DND-41 (cell line): ENCODE measurements around the gene ITIH3.

Experiments
- EZH2 ChIP-seq: IDR thresholded peaks from 3 replicates; pipeline ENCODE4 v1.6.1; 2012; ENCODE audit warnings: borderline replicate concordance, low read depth, mild to moderate bottlenecking, moderate library complexity, low read length, inconsistent platforms; ENCODE audit not compliant: severe bottlenecking
- TF ChIP-seq, protein P1 (sequence below): IDR thresholded peaks from 2 replicates; pipeline ENCODE4 v1.5.1; 2012; ENCODE audit warnings: borderline replicate concordance, low read length, moderate library complexity, mild to moderate bottlenecking; ENCODE audit not compliant: poor library complexity, severe bottlenecking; ENCODE audit errors: extremely low read depth

DNA sequence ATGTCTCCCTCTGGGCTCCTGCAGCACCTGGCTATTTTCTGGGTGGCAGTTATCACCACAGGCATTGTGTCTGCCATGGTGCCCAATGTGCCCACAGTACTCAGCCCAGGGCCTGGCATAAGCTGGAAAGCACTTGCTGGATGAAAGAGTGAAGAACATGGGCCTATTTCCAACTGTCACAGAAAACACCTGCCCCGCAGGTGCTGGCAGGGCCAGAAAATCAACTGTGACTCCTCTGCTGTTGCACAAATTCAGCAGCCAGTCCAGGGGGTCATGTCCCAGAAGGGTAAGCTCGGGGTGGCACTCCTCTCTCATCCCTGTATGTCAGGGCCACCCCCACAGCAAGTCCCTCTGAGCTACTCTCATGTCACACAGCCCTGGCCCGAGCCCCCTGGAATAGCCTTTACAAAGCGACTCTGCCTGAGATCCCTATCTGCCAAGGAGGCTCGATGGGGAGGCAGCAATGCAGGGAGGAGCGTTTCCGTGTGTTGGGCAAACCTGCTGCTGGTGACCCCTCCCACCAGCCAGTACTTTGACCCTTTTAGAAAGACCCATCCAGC is 16.9 kb downstream of the ITIH3 start:
- TF ChIP-seq, protein P1, sequence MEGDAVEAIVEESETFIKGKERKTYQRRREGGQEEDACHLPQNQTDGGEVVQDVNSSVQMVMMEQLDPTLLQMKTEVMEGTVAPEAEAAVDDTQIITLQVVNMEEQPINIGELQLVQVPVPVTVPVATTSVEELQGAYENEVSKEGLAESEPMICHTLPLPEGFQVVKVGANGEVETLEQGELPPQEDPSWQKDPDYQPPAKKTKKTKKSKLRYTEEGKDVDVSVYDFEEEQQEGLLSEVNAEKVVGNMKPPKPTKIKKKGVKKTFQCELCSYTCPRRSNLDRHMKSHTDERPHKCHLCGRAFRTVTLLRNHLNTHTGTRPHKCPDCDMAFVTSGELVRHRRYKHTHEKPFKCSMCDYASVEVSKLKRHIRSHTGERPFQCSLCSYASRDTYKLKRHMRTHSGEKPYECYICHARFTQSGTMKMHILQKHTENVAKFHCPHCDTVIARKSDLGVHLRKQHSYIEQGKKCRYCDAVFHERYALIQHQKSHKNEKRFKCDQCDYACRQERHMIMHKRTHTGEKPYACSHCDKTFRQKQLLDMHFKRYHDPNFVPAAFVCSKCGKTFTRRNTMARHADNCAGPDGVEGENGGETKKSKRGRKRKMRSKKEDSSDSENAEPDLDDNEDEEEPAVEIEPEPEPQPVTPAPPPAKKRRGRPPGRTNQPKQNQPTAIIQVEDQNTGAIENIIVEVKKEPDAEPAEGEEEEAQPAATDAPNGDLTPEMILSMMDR, result no peak
- TF ChIP-seq EZH2, result no peak
